ENCODE data around the gene NPAP1. TPM values are rescaled to one million over a fixed set of nuclear protein-coding genes. Genes with fewer than 3 reads are reported as not detected.

The NPAP1 gene
- polyA plus RNA-seq, 1 of the 3 experiments (the other 2 are of a cell fraction): not detected

DNA sequence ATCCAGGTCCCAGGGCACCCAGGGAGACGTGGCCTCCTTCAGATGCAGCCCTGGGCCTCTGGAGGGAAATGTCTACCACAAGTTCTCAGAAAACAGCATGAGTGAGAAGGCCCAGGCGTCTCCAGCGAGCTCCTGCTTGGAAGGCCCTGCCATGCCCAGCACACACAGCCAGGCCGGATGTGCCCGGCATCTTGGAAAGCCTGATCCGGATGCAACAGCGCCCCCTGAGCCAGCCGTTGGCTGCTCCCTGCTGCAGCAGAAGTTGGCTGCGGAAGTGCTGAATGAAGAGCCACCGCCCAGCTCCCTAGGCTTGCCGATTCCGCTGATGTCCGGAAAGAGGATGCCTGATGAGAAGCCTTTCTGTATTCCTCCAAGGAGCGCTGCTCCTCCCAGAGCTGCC lies 856 bp downstream of the NPAP1 start (continued):
- no peak for TF ChIP-seq POLR2AphosphoS5 (IDR thresholded peaks at IDR 0.05; ENCODE audit: low read depth, low read length)
- TF ChIP-seq, protein P1, sequence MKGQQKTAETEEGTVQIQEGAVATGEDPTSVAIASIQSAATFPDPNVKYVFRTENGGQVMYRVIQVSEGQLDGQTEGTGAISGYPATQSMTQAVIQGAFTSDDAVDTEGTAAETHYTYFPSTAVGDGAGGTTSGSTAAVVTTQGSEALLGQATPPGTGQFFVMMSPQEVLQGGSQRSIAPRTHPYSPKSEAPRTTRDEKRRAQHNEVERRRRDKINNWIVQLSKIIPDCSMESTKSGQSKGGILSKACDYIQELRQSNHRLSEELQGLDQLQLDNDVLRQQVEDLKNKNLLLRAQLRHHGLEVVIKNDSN (IDR thresholded peaks at IDR 0.05; ENCODE audit: borderline replicate concordance, low read depth): no peak
- no peak for TF ChIP-seq RAD21 (IDR thresholded peaks at IDR 0.05; ENCODE audit: low read length)

DNA sequence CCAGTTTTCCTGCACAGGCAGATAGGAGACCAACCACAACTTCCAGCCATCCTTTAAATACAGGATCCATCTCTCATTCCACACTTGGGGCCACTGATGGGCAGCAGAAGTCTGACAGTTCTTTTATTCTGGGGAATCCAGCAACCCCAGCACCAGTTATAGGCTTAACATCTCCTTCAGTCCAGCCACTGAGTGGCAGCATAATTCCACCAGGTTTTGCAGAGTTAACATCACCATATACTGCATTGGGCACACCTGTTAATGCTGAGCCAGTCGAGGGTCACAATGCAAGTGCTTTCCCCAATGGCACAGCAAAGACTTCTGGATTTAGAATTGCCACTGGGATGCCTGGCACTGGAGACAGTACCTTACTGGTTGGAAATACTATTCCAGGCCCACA lies 2.9 kb downstream of the NPAP1 start:
- Histone ChIP-seq H2AFZ (ENCODE audit: low read depth) (no peak overlapping the region), H3F3A (replicated peaks; ENCODE audit: insufficient read depth) (no peaks in the 10 kb centered on the region), H3K4me1 (ENCODE audit: control insufficient read depth in 1 of 2, insufficient read depth in 2 of 2, low read depth in 1 of 2, low read length in 1 of 2) (no peaks in the 10 kb centered on the region), H3K27me3 (ENCODE audit: insufficient read depth) (no peaks in the 10 kb centered on the region), H3K36me3 (replicated peaks in 1 of 2; ENCODE audit: control insufficient read depth in 1 of 2, insufficient read depth in 2 of 2, low read length in 1 of 2) (no peaks in the 10 kb centered on the region), H3K9me3 (no peaks in the 10 kb centered on the region), H3K9me2 (no peaks in the 10 kb centered on the region), H3K79me2 (ENCODE audit: insufficient read depth) (no peaks in the 10 kb centered on the region), H4K20me1 (ENCODE audit: insufficient read depth) (no peaks in the 10 kb centered on the region), H3K4me2 (no peak overlapping the region), H3K4me3 (ENCODE audit: low read depth in 2 of 2, low read length in 1 of 2) (no peak overlapping the region), H3K9ac (no peak overlapping the region), H3K27ac (ENCODE audit: low read depth in 2 of 2, low read length in 1 of 2) (no peak overlapping the region)
- DNase-seq: no peak
- WGBS (ENCODE audit: low lambda C conversion rate): 0% methylated on average over 1 of the region's 1 CpG
- POLR2A ChIA-PET: no interaction called here
- TF ChIP-seq, protein P2, sequence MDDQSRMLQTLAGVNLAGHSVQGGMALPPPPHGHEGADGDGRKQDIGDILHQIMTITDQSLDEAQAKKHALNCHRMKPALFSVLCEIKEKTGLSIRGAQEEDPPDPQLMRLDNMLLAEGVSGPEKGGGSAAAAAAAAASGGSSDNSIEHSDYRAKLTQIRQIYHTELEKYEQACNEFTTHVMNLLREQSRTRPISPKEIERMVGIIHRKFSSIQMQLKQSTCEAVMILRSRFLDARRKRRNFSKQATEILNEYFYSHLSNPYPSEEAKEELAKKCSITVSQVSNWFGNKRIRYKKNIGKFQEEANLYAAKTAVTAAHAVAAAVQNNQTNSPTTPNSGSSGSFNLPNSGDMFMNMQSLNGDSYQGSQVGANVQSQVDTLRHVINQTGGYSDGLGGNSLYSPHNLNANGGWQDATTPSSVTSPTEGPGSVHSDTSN (IDR thresholded peaks at IDR 0.05): no peak
- TF ChIP-seq GATA2 (CRISPR knock-in tag; IDR thresholded peaks at IDR 0.05): no peak
- TF ChIP-seq YY1 (IDR thresholded peaks at IDR 0.05; ENCODE audit: low read depth): no peak
- TF ChIP-seq, protein P3, sequence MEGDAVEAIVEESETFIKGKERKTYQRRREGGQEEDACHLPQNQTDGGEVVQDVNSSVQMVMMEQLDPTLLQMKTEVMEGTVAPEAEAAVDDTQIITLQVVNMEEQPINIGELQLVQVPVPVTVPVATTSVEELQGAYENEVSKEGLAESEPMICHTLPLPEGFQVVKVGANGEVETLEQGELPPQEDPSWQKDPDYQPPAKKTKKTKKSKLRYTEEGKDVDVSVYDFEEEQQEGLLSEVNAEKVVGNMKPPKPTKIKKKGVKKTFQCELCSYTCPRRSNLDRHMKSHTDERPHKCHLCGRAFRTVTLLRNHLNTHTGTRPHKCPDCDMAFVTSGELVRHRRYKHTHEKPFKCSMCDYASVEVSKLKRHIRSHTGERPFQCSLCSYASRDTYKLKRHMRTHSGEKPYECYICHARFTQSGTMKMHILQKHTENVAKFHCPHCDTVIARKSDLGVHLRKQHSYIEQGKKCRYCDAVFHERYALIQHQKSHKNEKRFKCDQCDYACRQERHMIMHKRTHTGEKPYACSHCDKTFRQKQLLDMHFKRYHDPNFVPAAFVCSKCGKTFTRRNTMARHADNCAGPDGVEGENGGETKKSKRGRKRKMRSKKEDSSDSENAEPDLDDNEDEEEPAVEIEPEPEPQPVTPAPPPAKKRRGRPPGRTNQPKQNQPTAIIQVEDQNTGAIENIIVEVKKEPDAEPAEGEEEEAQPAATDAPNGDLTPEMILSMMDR (IDR thresholded peaks at IDR 0.05): no peak
- TF ChIP-seq TEAD4 (IDR thresholded peaks at IDR 0.05; ENCODE audit: borderline replicate concordance, insufficient read depth): no peak
- no peak for TF ChIP-seq CHD2 (IDR thresholded peaks at IDR 0.05; ENCODE audit: low read length, partially characterized antibody)
- no peak for TF ChIP-seq RCOR1 (IDR thresholded peaks at IDR 0.05; ENCODE audit: low read length)
- TF ChIP-seq MXI1 (IDR thresholded peaks at IDR 0.05; ENCODE audit: low read depth, low read length): no peak
- TF ChIP-seq FOXJ3 (CRISPR knock-in tag; IDR thresholded peaks at IDR 0.05): no peak
- TF ChIP-seq, protein P4, sequence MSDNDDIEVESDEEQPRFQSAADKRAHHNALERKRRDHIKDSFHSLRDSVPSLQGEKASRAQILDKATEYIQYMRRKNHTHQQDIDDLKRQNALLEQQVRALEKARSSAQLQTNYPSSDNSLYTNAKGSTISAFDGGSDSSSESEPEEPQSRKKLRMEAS (IDR thresholded peaks at IDR 0.05; ENCODE audit: low read depth): no peak
- no peak for TF ChIP-seq FOSL2 (IDR thresholded peaks at IDR 0.05; ENCODE audit: borderline replicate concordance, low read depth)
- TF ChIP-seq RFX5 (IDR thresholded peaks at IDR 0.05; ENCODE audit: low read length): no peak
- TF ChIP-seq SIN3A (IDR thresholded peaks at IDR 0.05; ENCODE audit: borderline replicate concordance, low read depth, low read length): no peak
- CTCF ChIA-PET: no interaction called here
